Measurements from ENCODE around the gene NSG2. TPM values are rescaled to one million over a fixed set of nuclear protein-coding genes. Genes with fewer than 3 reads are reported as not detected.

The NSG2 gene
- total RNA-seq, 1 donor from 2014 or later: 1.6 TPM

DNA sequence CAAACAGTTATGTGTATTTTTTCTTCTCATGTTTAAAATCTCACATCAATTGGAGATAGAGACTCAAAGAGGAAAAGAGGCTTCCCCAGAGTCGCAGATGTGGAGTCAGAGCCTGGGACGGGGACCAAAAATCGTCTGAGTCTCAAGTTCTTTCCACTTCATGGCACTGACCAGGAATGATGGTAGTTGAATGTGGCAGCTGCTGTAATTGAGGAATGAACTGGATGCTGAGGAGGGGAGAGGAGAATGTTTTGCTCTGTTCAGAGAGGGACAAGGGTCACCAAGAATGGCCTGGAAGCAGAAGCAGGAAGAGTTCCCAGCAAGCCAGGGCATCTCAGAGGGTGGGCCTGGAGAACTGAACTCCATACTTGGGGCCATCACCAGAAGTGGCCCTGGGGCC lies 103.9 kb downstream of the NSG2 start:
- Mint-ChIP-seq H3K4me3 (ENCODE audit: low read depth) (no peak overlapping the region), H3K36me3 (ENCODE audit: insufficient read depth) (no peaks in the 10 kb centered on the region), H3K9me3 (ENCODE audit: low read depth) (peaks cover 2% of the 10 kb centered on the region), H3K4me1 (ENCODE audit: low read depth) (no peaks in the 10 kb centered on the region), H3K27me3 (peaks cover 33% of the 10 kb centered on the region), H3K27ac (no peak overlapping the region)
- TF ChIP-seq, protein P1, sequence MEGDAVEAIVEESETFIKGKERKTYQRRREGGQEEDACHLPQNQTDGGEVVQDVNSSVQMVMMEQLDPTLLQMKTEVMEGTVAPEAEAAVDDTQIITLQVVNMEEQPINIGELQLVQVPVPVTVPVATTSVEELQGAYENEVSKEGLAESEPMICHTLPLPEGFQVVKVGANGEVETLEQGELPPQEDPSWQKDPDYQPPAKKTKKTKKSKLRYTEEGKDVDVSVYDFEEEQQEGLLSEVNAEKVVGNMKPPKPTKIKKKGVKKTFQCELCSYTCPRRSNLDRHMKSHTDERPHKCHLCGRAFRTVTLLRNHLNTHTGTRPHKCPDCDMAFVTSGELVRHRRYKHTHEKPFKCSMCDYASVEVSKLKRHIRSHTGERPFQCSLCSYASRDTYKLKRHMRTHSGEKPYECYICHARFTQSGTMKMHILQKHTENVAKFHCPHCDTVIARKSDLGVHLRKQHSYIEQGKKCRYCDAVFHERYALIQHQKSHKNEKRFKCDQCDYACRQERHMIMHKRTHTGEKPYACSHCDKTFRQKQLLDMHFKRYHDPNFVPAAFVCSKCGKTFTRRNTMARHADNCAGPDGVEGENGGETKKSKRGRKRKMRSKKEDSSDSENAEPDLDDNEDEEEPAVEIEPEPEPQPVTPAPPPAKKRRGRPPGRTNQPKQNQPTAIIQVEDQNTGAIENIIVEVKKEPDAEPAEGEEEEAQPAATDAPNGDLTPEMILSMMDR (IDR thresholded peaks at IDR 0.05; ENCODE audit: unreplicated experiment): no peak
- no peak for DNase-seq (ENCODE audit: low spot score, unreplicated experiment)

DNA sequence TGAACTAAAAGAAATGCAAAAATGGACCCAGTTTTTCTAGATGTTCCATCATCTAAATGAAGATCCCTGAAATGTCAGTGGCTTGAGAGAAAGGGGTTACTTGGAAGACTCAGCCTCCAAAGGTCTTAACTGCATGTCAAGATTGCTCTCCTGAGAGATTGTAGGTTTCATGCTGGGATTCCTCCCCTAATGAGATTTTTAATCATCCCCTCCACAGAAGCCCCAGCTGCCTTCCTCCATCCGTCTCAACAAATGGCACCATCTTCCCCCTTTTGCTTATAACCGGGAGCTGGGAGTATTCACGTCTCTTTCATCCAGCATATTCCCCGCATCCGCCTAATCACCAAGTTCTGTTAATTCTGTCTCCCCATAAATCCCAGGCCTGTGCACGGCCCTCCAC lies 104.5 kb downstream of the NSG2 start:
- Mint-ChIP-seq H3K9me3 (ENCODE audit: low read depth) (peaks cover 7% of the 10 kb centered on the region), H3K36me3 (ENCODE audit: insufficient read depth) (peaks cover 3% of the 10 kb centered on the region), H3K4me3 (ENCODE audit: low read depth) (no peak overlapping the region), H3K27ac (no peak overlapping the region), H3K4me1 (ENCODE audit: low read depth) (no peaks in the 10 kb centered on the region), H3K27me3 (peaks cover 29% of the 10 kb centered on the region)
- DNase-seq (ENCODE audit: low spot score, unreplicated experiment): no peak
- TF ChIP-seq, protein P1 (IDR thresholded peaks at IDR 0.05; ENCODE audit: unreplicated experiment): no peak

- Mint-ChIP-seq H3K36me3 (ENCODE audit: insufficient read depth) (peaks cover 4% of the 10 kb centered on the region), H3K9me3 (ENCODE audit: low read depth) (peaks cover 7% of the 10 kb centered on the region), H3K27ac (no peak overlapping the region), H3K4me1 (ENCODE audit: low read depth) (no peaks in the 10 kb centered on the region), H3K27me3 (peaks cover 20% of the 10 kb centered on the region), H3K4me3 (ENCODE audit: low read depth) (no peak overlapping the region)
- TF ChIP-seq, protein P1 (IDR thresholded peaks at IDR 0.05; ENCODE audit: unreplicated experiment): no peak
- no peak for DNase-seq (ENCODE audit: low spot score, unreplicated experiment)
Observed at GRCh38 chr5:174151599-174152181, 106.2 kb downstream of the NSG2 start.

- Mint-ChIP-seq H3K4me1 (ENCODE audit: low read depth) (no peaks in the 10 kb centered on the region), H3K9me3 (ENCODE audit: low read depth) (peaks cover 11% of the 10 kb centered on the region), H3K36me3 (ENCODE audit: insufficient read depth) (peaks cover 4% of the 10 kb centered on the region), H3K27me3 (peaks cover 5% of the 10 kb centered on the region), H3K4me3 (ENCODE audit: low read depth) (no peak overlapping the region), H3K27ac (no peak overlapping the region)
- no peak for DNase-seq (ENCODE audit: low spot score, unreplicated experiment)
- TF ChIP-seq, protein P1 (IDR thresholded peaks at IDR 0.05; ENCODE audit: unreplicated experiment): no peak
Observed at GRCh38 chr5:174154559-174154958, 109.1 kb downstream of the NSG2 start.

GRCh38 chr5:174155281-174155680 lies 109.8 kb downstream of the NSG2 start:
- no peaks in the 10 kb centered on the region for H3K4me1 Mint-ChIP-seq (ENCODE audit: low read depth)
- H3K27me3 Mint-ChIP-seq: peaks cover under 1% of the 10 kb centered on the region
- no peak overlapping the region for H3K4me3 Mint-ChIP-seq (ENCODE audit: low read depth)
- TF ChIP-seq, protein P1 (IDR thresholded peaks at IDR 0.05; ENCODE audit: unreplicated experiment): no peak
- peaks cover 4% of the 10 kb centered on the region for H3K36me3 Mint-ChIP-seq (ENCODE audit: insufficient read depth)
- H3K27ac Mint-ChIP-seq: no peak overlapping the region
- peaks cover 11% of the 10 kb centered on the region for H3K9me3 Mint-ChIP-seq (ENCODE audit: low read depth)
- DNase-seq (ENCODE audit: low spot score, unreplicated experiment): no peak
